Germinal center (tissue), 1 donor: ENCODE measurements around the gene ANXA5.
A peak's percentile ranks its signal among the peaks of the same experiment; 100 is the strongest.

Source experiments
- DNase-seq: peaks from one replicate; pipeline ENCODE4 v3.0.0; 2012; ENCODE audit warnings: mixed read lengths, low spot score

The ANXA5 gene

DNA sequence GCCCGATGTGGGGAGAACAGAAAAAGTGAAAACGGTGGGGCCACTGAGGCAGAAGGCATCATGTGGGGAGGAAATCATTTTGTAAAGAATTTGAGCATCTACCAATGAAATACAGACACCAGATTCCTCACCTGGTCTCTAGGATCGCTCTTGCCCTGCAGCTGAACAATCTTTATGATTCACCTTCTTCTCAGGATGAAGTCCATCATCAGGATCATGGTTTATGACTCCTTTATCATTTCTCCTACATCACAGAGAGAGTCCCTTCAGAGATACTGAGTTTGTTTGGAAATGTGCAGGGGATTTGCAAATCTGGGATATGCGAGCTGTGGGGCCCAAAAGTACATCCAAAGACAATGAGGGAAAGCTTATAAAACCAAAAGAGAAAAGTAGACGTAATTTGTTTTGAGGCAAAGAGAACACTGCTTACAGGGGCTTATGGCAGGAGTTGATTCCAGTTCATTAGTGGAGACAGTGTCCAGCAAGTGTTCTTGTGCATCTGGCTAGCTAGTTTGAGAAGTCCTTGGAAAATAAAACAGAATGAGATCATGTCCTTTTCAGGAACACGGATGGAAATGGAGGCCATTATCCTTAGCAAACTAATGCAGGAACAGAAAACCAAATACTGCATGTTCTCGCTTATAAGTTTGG lies 15.3 kb upstream of the ANXA5 start:
- no peak for DNase-seq

DNA sequence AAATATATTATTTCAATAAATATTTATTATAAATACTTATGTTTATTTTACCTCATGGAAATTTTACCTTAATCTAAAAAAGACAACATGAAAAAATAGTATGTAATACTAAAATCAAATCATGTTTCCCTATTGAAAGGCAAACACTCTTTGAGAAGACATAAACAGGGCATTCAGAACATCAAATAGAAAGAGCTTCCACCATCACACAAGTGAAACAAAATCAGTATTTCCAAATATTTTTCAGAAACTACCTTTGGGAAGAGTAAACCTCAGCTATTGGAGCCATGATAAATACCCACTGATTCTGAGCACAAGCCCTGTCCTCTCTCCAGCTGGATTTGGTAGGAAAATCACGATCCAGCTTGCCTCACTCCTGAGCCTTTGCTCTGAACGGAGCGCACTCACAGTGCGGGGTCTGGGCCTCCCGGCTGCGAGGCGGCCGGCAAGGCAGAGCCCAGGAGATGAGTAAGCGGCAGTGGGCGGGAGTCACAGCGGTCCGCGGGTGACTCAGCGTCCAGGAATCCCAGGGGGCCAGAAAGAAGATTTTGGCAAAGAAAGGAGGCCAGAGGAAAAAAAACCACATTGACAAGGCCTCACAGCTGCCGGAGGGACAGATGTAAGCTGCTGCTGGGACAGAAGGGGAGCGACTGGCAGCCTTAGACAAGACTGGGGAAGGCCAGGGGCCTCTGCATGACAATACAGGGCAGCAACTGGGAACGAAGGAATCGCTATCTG lies 14.7 kb upstream of the ANXA5 start:
- DNase-seq: peak; percentile 7

DNA sequence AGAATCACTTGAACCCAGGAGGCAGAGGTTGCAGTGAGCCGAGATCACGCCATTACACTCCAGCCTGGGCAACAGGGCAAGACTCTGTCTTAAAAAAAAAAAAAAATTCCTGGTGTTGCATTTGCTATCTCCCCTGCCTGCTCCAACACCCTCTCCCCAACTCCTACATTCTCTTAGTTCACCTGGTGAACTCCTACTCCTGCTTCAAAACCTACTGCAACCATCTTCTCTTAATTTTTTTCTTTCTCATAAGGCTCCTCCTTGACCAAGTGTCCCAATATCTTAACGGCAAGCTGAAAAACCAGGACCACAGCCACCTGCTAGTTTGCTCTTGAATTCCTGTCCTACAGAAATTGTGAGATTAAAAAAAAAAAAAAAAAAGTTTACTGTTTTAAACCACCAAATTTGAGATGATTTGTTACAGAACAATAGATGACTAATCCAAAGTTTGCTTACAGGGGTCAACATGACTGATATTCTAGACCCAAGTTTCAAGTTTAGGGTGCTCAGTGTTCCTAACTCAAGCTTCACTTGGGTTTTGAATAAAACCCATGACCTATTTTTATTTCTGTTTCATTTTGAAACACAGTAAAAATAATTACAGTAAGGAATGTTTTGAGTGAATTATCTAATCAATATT lies 13.1 kb upstream of the ANXA5 start:
- no peak for DNase-seq

DNA sequence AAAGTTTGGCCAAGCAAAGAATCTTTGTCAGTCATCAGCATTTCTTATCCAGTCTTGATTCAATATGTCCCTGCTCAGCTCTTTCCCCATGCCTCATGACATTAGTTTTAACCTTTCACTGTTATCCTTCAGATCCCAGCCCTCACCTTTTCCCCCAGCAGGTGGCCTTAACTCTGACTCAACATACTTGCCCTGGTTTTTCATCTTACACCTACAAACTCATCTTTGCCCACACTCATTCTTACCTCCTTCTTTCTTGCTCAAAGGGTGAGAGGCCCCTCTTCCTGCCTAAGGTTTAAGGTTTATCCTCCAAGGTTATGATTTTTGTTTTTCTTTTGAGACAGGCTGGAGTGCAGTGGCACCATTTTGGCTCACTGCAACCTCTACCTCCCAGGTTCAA lies 10.6 kb upstream of the ANXA5 start:
- no peak for DNase-seq

DNA sequence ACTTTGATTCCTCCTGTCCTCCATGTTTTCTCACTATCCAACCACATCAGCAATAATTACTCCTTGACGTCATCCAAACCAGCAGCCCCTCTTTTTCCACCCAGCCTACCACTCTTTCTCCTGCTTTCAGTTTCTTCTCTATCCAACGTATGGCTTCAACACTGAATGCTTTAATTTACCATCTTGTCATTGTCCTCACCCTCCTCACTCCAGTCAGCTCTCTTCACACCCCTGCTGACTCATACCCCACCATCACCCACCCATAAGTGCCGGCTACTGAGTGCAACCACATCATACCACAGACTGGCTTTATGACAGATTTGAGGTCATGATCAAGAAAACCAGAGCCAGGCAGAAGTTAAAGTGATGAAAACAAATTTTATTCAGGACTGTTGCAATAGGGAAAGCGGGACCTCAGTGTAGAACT lies 9.8 kb upstream of the ANXA5 start:
- no peak for DNase-seq

DNA sequence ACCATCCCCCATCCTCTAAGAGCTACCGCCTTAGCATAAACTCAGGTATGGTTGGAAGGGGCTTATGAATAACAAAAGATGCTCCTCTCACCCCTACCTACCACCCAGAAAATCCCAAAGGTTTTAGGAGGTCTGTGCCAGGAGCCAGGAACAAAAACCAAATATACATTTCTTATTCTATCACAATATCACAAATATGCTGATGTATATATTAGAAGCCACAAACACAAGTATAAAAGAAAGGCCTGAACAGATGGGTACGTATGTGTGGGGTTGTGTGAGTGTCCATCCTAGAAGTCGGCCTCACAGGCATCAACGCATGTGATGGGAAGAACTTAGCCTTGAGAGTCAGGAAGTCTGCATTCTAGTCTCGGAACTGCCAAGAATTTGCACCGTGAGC lies 8.7 kb upstream of the ANXA5 start:
- DNase-seq: no peak

DNA sequence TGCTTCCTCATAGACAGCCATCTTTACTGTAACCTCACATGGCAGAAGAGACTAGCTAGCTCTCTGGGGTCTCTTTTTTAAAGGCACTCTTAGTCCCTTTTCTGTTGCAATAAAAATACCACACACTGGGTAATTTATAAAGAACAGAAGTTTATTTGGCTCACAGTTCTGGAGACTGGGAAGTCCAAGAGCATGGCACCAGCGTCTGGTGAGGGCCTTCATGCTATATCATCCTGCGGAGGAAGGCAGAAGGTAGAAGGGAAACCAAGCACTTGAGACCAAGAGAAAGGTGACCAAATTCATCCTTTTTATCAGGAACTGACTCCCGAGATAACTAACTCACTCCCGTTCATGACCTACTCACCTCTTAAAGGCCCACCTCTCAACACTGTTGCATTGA lies 5.4 kb upstream of the ANXA5 start:
- DNase-seq: no peak

DNA sequence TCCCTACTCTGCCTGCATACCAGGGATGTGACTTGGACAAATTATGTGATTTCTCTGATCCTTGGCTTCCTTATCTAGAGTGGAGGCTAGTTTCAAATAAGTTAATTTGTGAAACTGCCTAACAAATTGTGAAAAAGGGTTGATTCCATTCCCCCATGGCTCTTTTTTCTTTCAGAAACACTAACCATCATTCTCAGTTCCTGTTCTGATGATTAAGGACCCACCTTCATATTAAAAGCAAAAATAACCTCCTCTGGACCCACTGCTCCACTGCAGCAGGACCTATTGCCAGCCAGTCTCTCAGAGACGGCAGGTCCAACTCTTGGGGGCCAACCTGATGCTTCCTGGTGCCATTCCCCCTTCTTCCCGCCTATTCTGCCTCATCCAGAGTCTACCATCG lies 4.5 kb upstream of the ANXA5 start:
- DNase-seq: no peak

DNA sequence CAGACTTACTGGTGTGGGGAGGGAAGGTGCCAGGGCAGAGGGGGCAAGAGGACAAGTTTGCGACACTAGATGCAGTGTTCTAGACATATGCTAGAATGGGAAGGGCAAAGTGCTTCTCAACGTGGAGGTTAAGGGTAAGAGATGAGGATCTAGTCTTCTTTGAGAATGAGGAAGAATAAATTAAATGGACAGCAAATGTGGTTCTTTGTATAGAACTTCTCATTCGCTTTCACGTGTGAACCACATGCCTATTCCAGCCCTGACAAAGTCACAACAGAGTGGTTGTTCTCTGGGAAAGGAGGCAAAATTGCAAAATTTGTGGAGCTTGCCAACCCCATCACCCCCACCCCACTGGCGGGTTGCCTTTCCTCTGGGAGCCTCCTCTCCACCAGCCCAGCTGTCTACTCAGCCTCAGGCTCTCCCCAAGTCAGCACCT lies 1.5 kb upstream of the ANXA5 start:
- DNase-seq: no peak

DNA sequence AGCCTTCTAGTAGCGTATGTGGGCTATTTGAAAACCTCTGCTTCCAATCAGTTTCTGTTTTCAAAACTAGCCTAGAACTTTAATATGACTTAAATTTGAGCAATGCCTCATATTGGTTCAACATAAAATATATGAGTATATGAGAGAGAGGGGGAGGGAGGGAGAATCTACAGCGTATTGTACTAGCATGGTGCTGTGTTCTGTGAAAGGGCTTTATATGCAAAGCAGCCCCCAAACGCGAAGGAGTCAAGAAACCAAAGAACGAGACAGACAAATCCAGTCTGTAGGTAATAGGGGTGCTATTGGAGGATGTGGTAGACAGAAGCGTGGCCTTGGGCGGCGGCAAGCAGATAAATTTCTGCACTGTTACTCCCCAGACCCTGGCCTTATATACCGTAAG lies 784 bp upstream of the ANXA5 start:
- peak; percentile 7 for DNase-seq

DNA sequence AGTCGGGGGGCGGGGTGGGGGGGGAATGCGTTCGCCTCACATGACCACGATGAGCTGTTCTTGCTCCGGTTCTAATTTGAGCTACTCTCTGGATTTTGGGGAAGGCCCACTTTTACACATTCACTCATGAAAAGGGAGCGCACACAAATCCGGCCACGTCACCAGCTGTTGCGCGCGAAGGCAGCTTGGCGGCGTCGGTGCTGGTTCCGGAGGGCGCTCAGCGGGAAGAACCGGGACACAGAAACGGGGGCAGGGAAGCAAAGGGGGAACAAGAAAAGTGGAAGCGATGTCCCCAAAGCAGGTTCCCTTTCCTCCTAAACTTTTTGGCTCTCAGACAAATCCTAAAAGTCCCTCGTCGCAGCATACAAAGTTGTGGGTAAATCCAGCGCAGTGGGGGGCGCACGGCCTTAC lies 605 bp downstream of the ANXA5 start:
- peak; percentile 7 for DNase-seq

DNA sequence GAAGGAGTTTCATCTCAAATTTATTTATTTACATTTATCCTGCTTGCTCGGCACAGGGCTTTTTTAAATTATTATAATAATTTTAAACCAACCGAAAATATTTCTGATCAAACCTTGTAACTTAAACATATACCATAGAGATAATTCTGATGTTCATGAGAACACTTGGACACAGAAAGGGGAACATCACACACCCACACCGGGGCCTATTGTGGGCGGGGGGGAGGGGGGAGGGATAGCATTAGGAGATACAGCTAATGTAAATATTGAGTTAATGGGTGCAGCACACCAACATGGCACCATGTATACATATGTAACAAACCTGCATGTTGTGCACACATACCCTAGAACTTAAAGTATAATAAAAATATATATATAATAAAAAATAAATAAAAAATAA lies 2.9 kb downstream of the ANXA5 start:
- DNase-seq: no peak

DNA sequence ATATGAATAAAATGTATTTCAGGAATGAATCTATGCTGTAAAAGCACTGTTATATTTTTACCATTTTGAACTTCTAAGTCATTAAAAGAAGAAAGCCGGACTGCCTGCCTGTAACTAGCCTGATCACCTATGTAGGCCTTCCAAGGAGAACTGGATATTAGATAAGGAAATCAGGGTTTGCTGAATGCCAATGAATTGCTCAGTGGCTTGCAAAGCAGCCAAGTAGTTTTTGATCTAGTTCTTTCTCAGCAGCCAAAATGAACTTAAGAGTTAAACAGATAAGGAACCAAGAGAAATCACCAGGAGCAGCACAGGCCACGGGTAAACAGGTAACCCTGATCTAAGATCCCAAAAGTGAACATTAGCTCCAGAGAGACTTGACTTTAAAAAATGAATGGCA lies 3.3 kb downstream of the ANXA5 start:
- DNase-seq: no peak

DNA sequence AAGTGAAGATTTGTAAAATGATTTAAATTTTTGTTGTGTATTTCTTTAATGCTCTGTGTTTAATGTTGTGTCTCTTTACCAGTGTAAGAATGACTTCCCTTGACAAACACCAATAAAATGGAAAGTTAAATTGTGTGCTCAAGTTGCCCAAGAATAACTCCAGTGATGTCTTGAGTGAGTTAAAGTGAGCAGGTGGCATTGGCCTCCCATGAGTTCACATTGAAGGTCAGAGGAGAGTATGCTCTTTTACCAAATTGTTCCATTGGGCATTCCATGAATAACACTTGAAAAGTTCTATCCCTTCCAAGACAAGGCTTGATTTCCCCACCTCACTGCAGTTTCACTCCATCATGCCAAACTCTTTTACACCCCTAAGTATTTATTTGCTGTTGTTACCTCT lies 4.5 kb downstream of the ANXA5 start:
- no peak for DNase-seq

DNA sequence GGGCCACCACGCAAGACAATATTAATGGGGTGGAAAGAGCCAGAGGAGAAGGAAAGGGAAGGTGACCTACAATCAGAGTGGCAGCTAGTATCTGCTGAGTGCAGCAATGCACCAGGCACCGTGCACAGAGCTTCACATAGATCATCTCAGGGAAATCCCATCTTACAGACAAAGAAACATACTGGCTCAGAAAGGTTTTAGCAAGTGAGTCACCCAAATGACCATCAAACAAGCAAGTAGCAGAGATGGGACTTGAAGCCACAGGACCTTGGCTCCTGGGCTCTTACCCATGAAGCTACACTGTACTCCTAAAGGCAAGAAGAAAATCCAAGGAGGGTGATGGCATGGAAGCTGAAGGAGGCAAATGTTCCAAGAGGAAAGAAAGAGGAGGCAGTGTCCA lies 6.8 kb downstream of the ANXA5 start:
- DNase-seq: no peak

DNA sequence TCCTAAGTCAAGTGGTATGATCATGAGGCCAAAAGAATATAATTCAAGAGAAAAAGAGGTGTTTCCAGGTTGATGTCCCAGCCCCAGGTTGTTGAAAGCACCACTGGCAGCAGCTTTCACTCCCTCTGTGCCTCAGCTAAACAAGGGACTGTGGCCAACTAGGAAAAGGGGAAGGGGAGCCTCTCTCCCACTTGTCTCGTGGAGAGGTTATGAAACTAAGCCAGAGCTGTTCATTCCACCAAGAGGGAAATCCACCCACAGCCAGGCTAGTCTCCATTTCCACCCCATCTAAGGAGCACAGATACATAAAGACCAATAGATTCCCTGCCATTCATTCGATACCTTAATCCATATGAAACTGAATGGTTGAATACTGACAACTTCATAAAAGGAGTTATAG lies 8.1 kb downstream of the ANXA5 start:
- no peak for DNase-seq

DNA sequence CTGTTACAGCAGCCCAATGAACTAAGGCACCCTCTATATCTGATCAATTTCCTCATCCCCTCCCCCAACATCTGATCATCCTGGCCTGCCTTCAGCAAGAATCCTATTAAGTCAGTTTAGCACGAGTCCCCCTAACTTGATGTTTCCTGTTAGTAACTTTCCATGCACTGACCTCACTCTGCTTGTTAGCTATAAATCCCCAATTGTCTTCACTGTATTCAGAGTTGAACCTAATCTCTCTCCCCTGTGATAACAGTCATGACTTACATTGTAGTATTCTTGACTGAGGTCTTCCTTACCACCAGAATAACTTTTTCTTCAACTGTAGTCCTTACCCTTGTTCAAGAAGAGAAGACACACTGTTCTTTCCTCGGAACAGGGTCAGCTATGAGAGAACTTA lies 8.5 kb downstream of the ANXA5 start:
- DNase-seq: no peak

DNA sequence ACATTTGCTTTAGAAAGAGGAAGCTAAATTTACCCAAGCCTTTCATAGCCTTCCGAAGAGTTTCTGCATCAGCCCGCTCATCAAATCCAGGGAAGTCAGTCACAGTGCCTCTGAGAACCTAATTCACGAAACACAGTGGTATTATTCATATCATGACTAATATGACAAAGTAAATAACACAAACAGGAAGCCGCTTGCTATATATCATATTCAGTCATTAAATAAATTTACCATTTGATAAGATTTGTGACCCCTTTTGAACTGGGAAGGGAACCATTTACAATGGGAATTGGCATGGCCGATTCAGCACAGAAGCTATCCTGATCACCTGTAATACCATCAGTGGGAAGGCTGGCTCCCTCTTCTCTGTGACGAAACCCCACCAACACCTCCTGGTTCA lies 10.5 kb downstream of the ANXA5 start:
- no peak for DNase-seq

DNA sequence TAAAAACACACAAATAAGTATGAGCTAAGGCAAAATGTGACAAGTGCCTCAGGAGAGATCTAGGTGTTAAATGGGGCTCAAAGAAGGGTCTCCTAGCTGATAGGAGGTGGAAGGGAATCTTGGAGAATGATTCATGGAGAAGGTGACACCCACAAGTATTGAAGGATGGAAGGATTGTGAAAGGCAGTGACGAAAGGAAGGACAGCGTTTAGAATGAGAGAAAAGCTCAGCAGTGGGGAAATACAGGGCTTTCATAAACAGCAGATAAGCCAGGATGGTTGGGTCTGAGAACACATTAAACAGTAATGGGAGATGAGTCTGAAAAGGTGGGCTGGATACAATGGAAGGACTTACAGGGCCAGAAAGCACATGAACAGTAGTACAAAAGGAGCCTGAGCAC lies 11.5 kb downstream of the ANXA5 start:
- DNase-seq: no peak

DNA sequence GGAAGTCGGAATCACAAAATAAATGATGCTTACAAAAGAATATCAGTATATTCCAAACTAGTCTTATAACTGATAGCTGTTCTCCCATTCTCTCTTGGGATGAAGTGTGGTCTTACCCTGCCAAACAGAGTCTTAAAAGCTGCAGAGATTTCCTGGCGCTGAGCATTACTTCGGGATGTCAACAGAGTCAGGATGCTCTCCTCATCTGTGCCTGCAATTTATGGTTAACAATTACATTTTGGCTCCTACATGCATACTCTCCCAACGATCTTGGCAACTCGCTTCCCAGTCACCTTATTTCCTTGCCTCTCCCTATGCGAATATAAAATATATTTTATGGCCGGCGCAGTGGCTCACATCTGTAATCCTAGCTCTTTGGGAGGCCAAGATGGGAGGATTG lies 12.2 kb downstream of the ANXA5 start:
- DNase-seq: no peak

DNA sequence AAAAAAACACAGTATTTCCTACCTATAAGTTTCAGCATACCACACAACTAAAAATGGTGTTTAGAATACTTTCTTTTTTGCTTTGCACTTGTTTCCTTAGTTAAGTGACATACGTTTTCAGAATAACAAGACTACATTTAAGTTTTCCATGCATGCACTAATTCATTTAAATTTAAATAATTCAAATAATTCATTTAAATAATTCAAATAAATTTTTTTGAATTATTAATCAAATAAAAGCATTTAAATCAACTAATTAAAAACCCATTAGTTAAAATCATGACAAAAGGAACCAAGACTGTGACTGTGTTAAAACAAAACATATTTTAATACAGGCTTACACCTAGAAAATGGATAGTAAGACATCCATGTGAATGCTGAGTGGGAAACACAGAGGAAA lies 12.8 kb downstream of the ANXA5 start:
- DNase-seq: no peak

DNA sequence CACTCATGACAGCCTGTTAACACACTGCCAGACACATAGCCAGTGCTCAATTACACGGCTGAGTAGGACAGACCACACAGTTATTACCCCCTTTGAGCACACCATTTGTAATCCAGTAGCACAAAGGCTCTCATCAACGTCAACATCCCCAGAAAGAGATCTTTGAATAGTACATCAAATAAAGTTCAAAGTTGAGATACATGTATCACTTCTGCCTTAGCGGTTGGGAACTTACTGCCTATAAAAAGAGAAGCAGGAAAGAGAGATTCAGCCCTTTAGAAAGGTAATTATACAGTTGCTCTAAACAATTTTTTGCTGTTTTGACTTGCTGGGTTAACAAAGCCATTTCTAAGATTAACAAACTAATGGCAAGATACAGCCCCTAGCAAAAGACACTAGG lies 16.2 kb downstream of the ANXA5 start:
- no peak for DNase-seq

DNA sequence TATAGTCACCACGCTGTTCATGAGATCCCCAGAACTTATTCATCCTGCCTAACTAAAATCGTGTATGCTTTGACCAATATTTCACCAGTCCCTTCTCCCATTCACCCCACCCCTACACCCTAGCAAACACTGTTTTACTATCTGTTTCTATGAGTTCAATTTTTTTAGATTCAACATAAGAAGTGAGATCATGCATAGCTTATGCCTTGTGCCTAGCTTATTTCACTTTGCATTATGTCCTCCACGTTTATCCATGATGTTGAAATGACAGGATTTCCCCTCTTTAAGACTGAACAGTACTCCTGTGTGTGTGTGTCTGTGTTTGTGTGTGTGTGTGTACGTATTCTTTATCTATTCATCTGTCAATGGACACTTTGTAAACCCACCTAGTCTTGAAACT lies 16.8 kb downstream of the ANXA5 start:
- no peak for DNase-seq

DNA sequence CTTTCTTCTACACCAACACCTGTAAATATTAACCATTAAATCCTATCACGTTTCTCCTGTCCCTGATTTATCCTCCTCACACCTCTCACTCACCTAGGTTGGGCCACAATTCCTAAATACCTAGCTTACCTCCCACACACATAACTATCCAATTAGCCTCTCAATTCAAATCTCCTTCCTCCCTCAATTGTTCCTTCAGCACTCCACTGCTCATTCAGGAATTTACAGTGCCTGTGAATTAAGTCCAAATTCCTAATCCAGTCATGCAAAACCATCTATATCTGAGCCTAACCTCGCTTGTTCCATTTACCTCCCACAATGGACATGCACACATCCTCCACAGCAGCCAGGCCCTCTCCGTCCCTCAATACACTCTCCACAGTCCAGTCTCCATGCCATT lies 17.5 kb downstream of the ANXA5 start:
- DNase-seq: no peak
